ENCODE results near the gene CLCA4. TPM values are rescaled to one million over a fixed set of nuclear protein-coding genes. Genes with fewer than 3 reads are reported as not detected.

The CLCA4 gene
- total and polyA plus RNA-seq, 2 experiments from 2014 or later, result not detected

DNA sequence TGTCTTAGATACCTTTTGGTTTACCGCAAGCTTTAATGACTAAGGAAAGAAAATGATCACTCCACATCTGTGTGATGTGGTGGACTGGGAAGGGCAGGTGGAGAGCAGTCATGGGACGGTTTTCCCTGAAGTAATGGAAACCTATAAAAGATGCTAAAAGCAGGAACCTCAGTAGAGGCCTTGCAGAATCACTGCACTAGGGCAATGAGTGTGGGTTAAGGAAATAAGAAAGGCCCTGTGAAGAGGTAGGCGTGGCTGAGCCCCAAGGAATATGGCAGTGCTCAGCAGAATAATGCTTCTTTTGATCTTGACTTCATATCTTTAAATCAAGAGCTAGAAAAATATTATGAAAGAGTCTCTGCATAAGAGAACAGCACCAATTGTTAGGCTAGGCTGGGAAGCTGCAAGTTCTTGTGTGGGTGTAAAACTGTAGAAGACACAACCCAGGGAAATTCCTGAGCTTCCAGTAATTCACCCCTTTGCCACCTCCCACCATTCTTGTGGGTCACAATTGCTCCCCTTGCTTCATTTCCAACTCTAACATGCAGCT lies 49.9 kb downstream of the CLCA4 start:
- H3K4me2 ChIP-seq, result no peak overlapping the region
- no peak overlapping the region for H2AFZ ChIP-seq
- TF ChIP-seq, protein P1, sequence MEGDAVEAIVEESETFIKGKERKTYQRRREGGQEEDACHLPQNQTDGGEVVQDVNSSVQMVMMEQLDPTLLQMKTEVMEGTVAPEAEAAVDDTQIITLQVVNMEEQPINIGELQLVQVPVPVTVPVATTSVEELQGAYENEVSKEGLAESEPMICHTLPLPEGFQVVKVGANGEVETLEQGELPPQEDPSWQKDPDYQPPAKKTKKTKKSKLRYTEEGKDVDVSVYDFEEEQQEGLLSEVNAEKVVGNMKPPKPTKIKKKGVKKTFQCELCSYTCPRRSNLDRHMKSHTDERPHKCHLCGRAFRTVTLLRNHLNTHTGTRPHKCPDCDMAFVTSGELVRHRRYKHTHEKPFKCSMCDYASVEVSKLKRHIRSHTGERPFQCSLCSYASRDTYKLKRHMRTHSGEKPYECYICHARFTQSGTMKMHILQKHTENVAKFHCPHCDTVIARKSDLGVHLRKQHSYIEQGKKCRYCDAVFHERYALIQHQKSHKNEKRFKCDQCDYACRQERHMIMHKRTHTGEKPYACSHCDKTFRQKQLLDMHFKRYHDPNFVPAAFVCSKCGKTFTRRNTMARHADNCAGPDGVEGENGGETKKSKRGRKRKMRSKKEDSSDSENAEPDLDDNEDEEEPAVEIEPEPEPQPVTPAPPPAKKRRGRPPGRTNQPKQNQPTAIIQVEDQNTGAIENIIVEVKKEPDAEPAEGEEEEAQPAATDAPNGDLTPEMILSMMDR (conservative IDR thresholded peaks at IDR 0.05; ENCODE audit: low read depth in 2 of 2), result no peak
- TF ChIP-seq, protein P2, sequence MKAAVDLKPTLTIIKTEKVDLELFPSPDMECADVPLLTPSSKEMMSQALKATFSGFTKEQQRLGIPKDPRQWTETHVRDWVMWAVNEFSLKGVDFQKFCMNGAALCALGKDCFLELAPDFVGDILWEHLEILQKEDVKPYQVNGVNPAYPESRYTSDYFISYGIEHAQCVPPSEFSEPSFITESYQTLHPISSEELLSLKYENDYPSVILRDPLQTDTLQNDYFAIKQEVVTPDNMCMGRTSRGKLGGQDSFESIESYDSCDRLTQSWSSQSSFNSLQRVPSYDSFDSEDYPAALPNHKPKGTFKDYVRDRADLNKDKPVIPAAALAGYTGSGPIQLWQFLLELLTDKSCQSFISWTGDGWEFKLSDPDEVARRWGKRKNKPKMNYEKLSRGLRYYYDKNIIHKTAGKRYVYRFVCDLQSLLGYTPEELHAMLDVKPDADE (IDR thresholded peaks at IDR 0.05), result no peak
- no peak for TF ChIP-seq POLR2AphosphoS5 (IDR thresholded peaks at IDR 0.05; ENCODE audit: low read depth)
- no peak for TF ChIP-seq STAT1 (IDR thresholded peaks at IDR 0.05; ENCODE audit: unreplicated experiment)
- TF ChIP-seq ZNF331 (CRISPR knock-in tag; IDR thresholded peaks at IDR 0.05; ENCODE audit: low read depth), result no peak
- no peak for TF ChIP-seq EZH2 (IDR thresholded peaks at IDR 0.05; ENCODE audit: low read depth, unreplicated experiment)
- no peak for TF ChIP-seq JUNB (IDR thresholded peaks at IDR 0.05; ENCODE audit: unreplicated experiment)
- no peak for TF ChIP-seq EZH2phosphoT487 (IDR thresholded peaks at IDR 0.05; ENCODE audit: unreplicated experiment)
- TF ChIP-seq, protein P3, sequence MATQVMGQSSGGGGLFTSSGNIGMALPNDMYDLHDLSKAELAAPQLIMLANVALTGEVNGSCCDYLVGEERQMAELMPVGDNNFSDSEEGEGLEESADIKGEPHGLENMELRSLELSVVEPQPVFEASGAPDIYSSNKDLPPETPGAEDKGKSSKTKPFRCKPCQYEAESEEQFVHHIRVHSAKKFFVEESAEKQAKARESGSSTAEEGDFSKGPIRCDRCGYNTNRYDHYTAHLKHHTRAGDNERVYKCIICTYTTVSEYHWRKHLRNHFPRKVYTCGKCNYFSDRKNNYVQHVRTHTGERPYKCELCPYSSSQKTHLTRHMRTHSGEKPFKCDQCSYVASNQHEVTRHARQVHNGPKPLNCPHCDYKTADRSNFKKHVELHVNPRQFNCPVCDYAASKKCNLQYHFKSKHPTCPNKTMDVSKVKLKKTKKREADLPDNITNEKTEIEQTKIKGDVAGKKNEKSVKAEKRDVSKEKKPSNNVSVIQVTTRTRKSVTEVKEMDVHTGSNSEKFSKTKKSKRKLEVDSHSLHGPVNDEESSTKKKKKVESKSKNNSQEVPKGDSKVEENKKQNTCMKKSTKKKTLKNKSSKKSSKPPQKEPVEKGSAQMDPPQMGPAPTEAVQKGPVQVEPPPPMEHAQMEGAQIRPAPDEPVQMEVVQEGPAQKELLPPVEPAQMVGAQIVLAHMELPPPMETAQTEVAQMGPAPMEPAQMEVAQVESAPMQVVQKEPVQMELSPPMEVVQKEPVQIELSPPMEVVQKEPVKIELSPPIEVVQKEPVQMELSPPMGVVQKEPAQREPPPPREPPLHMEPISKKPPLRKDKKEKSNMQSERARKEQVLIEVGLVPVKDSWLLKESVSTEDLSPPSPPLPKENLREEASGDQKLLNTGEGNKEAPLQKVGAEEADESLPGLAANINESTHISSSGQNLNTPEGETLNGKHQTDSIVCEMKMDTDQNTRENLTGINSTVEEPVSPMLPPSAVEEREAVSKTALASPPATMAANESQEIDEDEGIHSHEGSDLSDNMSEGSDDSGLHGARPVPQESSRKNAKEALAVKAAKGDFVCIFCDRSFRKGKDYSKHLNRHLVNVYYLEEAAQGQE (IDR thresholded peaks at IDR 0.05; ENCODE audit: unreplicated experiment), result no peak
- TF ChIP-seq, protein P4, sequence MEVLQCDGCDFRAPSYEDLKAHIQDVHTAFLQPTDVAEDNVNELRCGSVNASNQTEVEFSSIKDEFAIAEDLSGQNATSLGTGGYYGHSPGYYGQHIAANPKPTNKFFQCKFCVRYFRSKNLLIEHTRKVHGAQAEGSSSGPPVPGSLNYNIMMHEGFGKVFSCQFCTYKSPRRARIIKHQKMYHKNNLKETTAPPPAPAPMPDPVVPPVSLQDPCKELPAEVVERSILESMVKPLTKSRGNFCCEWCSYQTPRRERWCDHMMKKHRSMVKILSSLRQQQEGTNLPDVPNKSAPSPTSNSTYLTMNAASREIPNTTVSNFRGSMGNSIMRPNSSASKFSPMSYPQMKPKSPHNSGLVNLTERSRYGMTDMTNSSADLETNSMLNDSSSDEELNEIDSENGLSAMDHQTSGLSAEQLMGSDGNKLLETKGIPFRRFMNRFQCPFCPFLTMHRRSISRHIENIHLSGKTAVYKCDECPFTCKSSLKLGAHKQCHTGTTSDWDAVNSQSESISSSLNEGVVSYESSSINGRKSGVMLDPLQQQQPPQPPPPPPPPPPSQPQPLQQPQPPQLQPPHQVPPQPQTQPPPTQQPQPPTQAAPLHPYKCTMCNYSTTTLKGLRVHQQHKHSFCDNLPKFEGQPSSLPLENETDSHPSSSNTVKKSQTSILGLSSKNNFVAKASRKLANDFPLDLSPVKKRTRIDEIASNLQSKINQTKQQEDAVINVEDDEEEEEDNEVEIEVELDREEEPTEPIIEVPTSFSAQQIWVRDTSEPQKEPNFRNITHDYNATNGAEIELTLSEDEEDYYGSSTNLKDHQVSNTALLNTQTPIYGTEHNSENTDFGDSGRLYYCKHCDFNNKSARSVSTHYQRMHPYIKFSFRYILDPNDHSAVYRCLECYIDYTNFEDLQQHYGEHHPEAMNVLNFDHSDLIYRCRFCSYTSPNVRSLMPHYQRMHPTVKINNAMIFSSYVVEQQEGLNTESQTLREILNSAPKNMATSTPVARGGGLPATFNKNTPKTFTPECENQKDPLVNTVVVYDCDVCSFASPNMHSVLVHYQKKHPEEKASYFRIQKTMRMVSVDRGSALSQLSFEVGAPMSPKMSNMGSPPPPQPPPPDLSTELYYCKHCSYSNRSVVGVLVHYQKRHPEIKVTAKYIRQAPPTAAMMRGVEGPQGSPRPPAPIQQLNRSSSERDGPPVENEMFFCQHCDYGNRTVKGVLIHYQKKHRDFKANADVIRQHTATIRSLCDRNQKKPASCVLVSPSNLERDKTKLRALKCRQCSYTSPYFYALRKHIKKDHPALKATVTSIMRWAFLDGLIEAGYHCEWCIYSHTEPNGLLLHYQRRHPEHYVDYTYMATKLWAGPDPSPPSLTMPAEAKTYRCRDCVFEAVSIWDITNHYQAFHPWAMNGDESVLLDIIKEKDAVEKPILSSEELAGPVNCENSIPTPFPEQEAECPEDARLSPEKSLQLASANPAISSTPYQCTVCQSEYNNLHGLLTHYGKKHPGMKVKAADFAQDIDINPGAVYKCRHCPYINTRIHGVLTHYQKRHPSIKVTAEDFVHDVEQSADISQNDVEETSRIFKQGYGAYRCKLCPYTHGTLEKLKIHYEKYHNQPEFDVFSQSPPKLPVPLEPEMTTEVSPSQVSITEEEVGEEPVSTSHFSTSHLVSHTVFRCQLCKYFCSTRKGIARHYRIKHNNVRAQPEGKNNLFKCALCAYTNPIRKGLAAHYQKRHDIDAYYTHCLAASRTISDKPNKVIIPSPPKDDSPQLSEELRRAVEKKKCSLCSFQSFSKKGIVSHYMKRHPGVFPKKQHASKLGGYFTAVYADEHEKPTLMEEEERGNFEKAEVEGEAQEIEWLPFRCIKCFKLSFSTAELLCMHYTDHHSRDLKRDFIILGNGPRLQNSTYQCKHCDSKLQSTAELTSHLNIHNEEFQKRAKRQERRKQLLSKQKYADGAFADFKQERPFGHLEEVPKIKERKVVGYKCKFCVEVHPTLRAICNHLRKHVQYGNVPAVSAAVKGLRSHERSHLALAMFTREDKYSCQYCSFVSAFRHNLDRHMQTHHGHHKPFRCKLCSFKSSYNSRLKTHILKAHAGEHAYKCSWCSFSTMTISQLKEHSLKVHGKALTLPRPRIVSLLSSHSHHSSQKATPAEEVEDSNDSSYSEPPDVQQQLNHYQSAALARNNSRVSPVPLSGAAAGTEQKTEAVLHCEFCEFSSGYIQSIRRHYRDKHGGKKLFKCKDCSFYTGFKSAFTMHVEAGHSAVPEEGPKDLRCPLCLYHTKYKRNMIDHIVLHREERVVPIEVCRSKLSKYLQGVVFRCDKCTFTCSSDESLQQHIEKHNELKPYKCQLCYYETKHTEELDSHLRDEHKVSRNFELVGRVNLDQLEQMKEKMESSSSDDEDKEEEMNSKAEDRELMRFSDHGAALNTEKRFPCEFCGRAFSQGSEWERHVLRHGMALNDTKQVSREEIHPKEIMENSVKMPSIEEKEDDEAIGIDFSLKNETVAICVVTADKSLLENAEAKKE (CRISPR knock-in tag; IDR thresholded peaks at IDR 0.05), result no peak
- no peak for TF ChIP-seq ZNF114 (CRISPR knock-in tag; IDR thresholded peaks at IDR 0.05)
- TF ChIP-seq NANOG (IDR thresholded peaks at IDR 0.05; ENCODE audit: borderline replicate concordance), result no peak
- no peak for TF ChIP-seq CREB1 (CRISPR knock-in tag; IDR thresholded peaks at IDR 0.05; ENCODE audit: low read depth)
- peaks cover 17% of the 10 kb centered on the region; the same call in 1 of the 2 replicates for H3K9me2 ChIP-seq (ENCODE audit: insufficient read depth)
- no peak overlapping the region for H3K27ac ChIP-seq (ENCODE audit: low read depth)
- peaks cover 1% of the 10 kb centered on the region for H3K27me3 Mint-ChIP-seq (ENCODE audit: insufficient read depth, low read depth, poor library complexity)
- H3K9me3 Mint-ChIP-seq, result peaks cover 25% of the 10 kb centered on the region
- H3K4me3 Mint-ChIP-seq, result no peak overlapping the region
- no peaks in the 10 kb centered on the region for H3K79me2 ChIP-seq (replicated peaks; ENCODE audit: insufficient read depth)
- no peak overlapping the region for H3K27ac Mint-ChIP-seq
- no peak overlapping the region for H3K4me3 ChIP-seq
- H3K27me3 ChIP-seq (ENCODE audit: insufficient read depth), result no peaks in the 10 kb centered on the region
- H4K20me1 ChIP-seq (replicated peaks; ENCODE audit: insufficient read depth), result no peaks in the 10 kb centered on the region
- peaks cover 18% of the 10 kb centered on the region for H3K36me3 Mint-ChIP-seq (ENCODE audit: low read depth)
- DNase-seq (ENCODE audit: low spot score) (no peak), ATAC-seq (no peak)
- peaks cover 5% of the 10 kb centered on the region; the same call in 1 of the 2 replicates for H3K36me3 ChIP-seq (ENCODE audit: insufficient read depth)
- H3K4me1 ChIP-seq (ENCODE audit: insufficient read depth), result no peaks in the 10 kb centered on the region
- H3F3A ChIP-seq (replicated peaks; ENCODE audit: low read depth), result no peaks in the 10 kb centered on the region
- H3K4me1 Mint-ChIP-seq, result no peaks in the 10 kb centered on the region

All from GM23338 (cell line).